ENCODE data around the gene LPCAT2.
"Not testable (repeated sequence)": the region's sequence is repeated elsewhere in the genome, so short reads cannot be mapped to it uniquely, and the experiment has no call there.

Gene LPCAT2

DNA sequence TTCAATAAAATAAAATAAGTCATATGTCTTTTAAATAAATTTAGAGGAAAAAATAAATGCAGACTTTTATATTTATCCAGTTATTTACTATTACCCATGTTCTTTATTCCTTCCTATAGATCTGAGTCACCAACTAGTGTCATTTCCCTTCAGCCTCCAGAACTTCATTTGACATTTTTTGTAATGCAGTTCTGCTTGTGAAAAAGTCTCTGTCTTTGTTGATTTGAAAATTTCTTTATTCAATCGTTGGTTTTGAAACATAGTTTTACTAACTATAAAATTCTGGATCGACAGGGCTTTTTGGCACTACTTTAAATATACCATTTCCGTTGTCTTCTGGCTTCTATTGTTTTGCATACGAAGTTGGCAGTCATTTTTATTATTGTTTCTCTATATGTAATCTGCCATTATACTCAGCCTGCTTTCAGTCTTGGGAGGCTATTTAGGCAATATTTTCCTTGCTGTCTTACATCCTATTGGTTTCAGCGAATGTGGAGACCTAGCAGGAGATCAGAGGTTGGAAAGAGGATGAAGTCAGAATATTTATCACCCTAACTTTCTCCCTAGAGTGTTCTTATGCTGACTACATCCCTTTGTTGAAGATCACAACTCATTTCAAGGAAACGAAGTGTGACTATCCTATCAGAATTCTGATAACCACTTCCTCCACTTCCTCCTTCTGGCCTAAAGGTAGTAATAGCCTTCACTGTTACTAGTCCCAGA lies 104.9 kb downstream of the LPCAT2 start:
- DNase-seq = no peak

DNA sequence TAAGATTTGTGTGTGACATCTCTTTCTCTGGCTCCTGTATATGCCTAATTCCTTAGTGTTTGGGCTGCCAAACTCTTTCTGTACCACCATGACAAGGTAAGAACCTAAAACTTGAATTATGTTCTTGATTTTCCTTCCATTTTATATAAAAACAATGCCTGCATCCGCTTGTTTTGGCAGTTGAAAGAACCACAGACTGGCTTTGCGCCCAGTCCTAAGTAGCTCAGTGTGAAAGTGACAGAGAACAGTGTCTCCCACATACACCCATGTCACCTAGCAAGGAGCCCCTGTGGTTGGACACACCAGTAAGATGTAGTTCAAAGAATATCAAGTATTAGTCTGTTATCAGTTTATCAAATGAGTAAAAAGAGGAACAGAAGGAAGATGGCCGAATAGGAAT lies 106.2 kb downstream of the LPCAT2 start:
- no peak for DNase-seq

- not testable (repeated sequence) for DNase-seq
Observed at GRCh38 chr16:55615670-55616069, 106.8 kb downstream of the LPCAT2 start.

DNA sequence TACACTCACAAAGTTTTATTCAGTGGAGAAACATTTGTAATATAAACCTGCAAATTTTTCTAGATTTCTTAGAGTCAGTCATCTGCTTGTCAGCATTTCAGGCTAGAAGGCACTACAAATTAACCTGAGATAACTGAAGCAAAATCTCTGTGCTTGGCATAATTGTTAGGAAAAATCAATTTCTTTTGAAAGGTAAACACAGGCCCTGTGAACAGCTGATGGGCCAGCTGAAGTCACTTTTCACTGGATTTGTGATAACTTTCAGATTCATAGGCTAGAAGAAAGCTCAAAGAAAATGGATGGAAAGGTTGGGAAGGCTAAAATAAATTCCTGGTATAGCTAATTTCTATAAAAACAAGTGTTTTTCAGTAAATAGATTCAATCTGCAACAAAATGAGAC lies 112.9 kb downstream of the LPCAT2 start:
- no peak for DNase-seq

DNA sequence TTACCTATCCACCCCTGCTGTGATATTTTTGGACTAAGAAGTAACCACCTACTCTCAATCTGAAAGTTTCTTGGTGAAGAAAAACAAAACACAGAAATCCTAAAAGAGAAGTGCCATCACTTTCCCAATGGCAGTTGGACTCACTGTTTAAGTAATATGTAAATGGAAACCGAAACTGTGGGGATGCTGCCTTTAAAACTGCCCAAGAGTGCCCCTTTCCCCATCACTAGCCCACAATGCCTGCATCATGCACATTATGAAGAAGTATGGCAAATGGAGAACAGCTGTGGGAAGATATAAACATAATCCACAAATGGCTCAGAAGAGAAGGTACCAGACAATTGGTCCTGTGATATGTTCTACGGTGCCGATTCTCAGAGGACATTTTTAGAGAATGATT lies 113.4 kb downstream of the LPCAT2 start:
- DNase-seq = no peak

DNA sequence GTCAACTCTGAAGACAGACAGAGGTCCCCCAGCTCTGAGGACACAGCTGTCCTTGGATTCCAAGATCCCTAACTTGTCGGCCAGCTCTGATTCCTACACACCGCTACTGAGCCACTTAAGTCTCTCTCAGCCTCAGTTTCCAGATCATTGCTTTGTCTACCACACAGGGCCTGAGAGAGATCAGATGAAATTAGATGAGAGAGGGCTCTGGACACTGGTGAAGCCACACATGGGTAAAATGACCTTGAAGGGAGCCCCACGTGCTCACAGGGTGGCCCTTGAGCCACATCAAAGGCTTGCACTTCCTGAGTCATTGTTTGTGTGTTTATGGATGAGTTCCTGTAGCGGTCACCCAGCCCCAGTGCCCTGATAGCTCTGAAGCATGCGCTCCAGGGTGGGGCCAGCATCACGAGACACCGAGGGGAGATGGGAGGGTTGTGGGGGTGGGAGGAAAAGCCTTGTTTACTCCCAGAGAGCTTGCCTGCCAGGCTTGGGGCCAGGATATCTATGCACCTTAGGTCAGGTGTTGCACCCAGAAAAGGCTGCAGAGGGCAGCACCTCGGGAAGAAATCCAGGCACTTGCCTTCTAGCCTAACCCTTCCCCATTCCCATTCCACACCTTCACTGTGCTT lies 114.2 kb downstream of the LPCAT2 start:
- DNase-seq = no peak

DNA sequence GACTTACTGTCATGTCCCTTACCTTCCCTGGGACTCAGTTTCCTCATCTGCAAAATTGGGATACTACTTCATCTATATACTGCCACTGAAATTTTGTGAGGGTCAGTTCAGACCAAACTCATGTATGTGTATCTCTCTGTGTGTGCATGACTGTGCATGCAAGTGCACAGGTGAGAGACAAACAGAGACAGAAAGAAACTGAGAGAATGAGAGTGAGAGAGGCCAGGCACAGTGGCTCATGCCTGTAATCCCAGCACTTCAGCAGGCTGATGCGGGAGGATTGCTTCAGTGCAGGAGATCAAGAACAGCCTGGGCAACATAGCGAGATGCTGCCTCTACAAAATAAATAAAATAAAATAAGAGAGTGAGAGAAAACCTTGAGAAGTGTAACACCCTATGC lies 114.8 kb downstream of the LPCAT2 start:
- no peak for DNase-seq

DNA sequence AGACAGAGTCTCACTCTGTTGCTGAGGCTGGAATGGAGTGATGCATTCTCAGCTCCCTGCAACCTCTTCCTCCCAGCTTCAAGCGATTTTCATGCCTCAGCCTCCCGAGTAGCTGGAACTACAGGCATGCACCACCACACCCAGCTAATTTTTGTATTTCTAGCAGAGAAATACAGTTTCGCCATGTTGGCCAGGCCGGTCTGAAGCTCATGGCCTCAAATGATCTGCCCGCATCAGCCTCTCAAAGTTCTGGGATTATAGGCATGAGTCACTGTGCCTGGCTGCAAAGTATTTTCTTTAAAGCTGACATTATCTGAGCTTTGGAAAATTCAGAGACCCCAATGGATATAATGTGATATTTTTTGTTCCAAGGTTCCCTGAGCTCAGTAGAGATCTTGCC lies 115.8 kb downstream of the LPCAT2 start:
- no peak for DNase-seq

GRCh38 chr16:55625843-55626242 lies 117.0 kb downstream of the LPCAT2 start:
- no peak for DNase-seq

- no peak for DNase-seq
Observed at GRCh38 chr16:55628306-55628968, 119.6 kb downstream of the LPCAT2 start.

GRCh38 chr16:55630774-55631173 lies 121.9 kb downstream of the LPCAT2 start:
- no peak for DNase-seq

DNA sequence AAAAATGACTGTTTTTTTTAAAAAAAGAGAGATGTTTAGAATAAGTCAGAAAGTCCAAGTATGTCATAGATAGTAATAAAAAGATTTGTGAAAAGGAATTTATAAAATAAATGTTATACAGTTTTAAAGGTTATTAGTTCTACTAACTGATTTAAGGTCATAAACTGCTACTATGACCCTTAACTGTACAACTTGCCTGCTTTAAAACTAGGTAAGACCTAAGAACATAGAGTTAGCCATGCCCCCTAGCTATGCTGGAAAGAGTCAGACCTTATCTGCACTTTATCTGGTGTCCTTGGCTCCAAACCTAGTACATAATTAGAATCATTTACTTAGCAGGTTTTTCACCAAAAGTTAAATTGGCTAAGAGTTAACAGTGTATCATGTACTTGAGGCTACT lies 123.4 kb downstream of the LPCAT2 start:
- no peak for DNase-seq

DNA sequence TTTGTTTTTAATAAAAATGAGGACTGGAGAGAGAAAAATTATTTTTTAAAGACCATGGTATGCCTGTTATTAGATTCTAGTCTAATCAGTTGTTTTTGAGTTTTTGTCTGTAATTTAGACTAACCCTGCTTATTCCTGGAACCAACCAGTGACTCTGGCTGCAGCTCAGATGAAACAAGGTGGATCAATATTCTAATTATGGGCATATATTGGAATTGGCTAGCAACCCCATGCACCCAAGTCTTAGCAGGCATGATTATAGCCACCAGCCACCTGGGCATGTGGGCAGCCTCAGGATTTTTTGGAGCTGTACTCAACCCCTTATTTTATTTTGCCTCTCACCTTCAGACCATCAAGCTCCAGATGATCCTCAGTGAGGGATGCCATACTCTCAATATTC lies 125.3 kb downstream of the LPCAT2 start:
- DNase-seq = no peak

Measured in CD4-positive, alpha-beta T cell treated with Interleukin-15 for 1 hour (primary cell).